Measurements from ENCODE around the gene NEBL. TPM values are rescaled to one million over a fixed set of nuclear protein-coding genes. Genes with fewer than 3 reads are reported as not detected.

The NEBL gene
- total and polyA plus RNA-seq, 9 of the 15 experiments (the other 6 are each of a cell fraction or from before 2014, with no cell fraction given) = 0.82 to 14.6 (median 9.8) TPM

DNA sequence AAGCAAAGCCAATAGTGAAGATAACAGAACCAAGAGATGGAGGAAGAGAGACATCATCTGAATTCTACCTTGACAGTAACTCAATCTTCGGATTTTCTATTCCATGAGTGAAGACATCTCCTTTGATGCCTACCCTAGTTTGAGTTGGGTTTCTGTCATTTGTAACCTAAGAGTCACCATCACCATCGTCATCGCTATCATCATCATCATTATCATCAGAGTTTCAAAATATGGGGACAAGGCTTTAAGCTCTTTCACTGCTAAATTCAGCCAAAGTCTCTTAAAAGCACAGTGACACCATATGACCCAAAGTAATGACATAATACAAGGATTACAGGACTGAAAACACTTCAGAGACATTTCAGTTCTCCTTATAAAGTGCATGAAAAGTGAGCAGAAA lies 57.2 kb downstream of the NEBL start:
- ATAC-seq (no peak), FAIRE-seq (no peak), DNase-seq (ENCODE audit: extremely low read depth in 1 of 4, low spot score in 3 of 4) (no peak)
- Histone ChIP-seq H3K4me2 (ENCODE audit: insufficient read depth, low read length) (no peak overlapping the region), H3K27me3 (ENCODE audit: control insufficient read depth in 2 of 2, insufficient read depth in 2 of 2, low read length in 2 of 2) (no peaks in the 10 kb centered on the region), H3K27ac (ENCODE audit: extremely low read depth, low read depth, low read length) (no peak overlapping the region), H2AFZ (ENCODE audit: low read depth, low read length) (no peak overlapping the region), H3K4me3 (no peak overlapping the region), H3K79me2 (ENCODE audit: control insufficient read depth, insufficient read depth, low read length) (no peaks in the 10 kb centered on the region), H3K9ac (ENCODE audit: insufficient read depth in 1 of 2, low read depth in 2 of 2, low read length in 2 of 2) (no peak overlapping the region), H3K9me1 (ENCODE audit: control insufficient read depth, insufficient read depth, low read length) (no peaks in the 10 kb centered on the region), H3K36me3 (ENCODE audit: control insufficient read depth, insufficient read depth, low read length) (no peaks in the 10 kb centered on the region), H4K20me1 (replicated peaks; ENCODE audit: control insufficient read depth, insufficient read depth, low read length) (no peaks in the 10 kb centered on the region), H3K9me3 (replicated peaks; ENCODE audit: control insufficient read depth, insufficient read depth, low read depth, low read length) (no peaks in the 10 kb centered on the region), H3K4me1 (replicated peaks in 1 of 2; ENCODE audit: control insufficient read depth in 2 of 2, insufficient read depth in 2 of 2, low read length in 2 of 2) (no peaks in the 10 kb centered on the region)
- in situ Hi-C loops (cut with MboI) (no loop called here), intact Hi-C loops (cut with micrococcal nuclease) (no loop called here)
- 16% methylated on average over 3 of the region's 3 CpGs for WGBS (ENCODE audit: insufficient coverage, low coverage, missing lambda C conversion rate)
- ChIA-PET POLR2A (no interaction called here), CTCF (ENCODE audit: low intra/inter-chr PET ratio) (no interaction called here)
- BruUV-seq (replicated peaks) = no TSS peak
- TF ChIP-seq TCF15 (CRISPR knock-in tag; IDR thresholded peaks at IDR 0.05) = no peak
- TF ChIP-seq MTA3 (IDR thresholded peaks at IDR 0.05; ENCODE audit: borderline replicate concordance) = no peak
- TF ChIP-seq SETDB1 (IDR thresholded peaks at IDR 0.05; ENCODE audit: low read length) = no peak
- TF ChIP-seq ARNT (IDR thresholded peaks at IDR 0.05) = no peak
- no peak for TF ChIP-seq FOXK2 (conservative IDR thresholded peaks at IDR 0.05 in 1 of 2, IDR thresholded peaks at IDR 0.05 in 1 of 2; ENCODE audit: low read depth in 2 of 2)
- TF ChIP-seq SAP30 (IDR thresholded peaks at IDR 0.05; ENCODE audit: borderline replicate concordance, insufficient read depth, low read depth, low read length, poor library complexity, severe bottlenecking) = no peak
- TF ChIP-seq RCOR1 (IDR thresholded peaks at IDR 0.05; ENCODE audit: borderline replicate concordance in 1 of 2, low read depth in 2 of 2, low read length in 2 of 2) = no peak
- no peak for TF ChIP-seq CCAR2 (IDR thresholded peaks at IDR 0.05; ENCODE audit: low read depth, low read length)
